Thyroid gland (tissue), 4 donors: Measurements from ENCODE around the gene HTR5A.

Experiments
- POLR2A ChIP-seq, 2 donors: fragments of 450-650 bp; IDR thresholded peaks; one replicate each; pipeline ENCODE4 v1.6.1; 2017; ENCODE audit warnings: antibody characterized with exemption in 2 of 2, mild to moderate bottlenecking in 2 of 2, moderate library complexity in 1 of 2
- TF ChIP-seq, protein P1 (sequence below), 6 experiments: fragments of 200-600 bp in 3 of 6; fragments of 450-650 bp in 3 of 6; sonication (generic) in 3 of 6; IDR thresholded peaks; one replicate each; pipeline ENCODE4 v1.5.1; 2016 to 2019; ENCODE audit warnings: antibody characterized with exemption in 6 of 6, mild to moderate bottlenecking in 2 of 6, inconsistent platforms in 1 of 6, moderate library complexity in 1 of 6

DNA sequence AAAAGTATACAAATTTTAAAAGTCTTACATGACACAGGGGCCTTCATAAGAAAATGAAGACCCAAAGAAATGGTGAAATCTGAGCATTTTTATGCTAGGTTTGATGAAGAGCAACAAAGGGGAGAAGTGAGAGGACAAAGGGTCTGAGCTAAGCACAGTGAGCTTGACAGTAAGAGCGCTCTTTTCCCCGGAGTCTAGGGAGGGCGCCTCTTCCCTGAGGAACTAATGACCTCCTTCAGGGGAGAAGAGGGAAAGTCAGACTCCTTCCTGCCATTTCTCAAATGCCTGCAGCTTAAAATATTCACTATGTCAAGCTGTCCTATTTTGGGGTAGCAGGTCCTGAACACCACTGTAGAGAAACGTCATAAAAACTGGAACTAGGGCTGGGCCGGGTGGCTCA lies 49.1 kb upstream of the HTR5A start:
- no peak for TF ChIP-seq POLR2A (IDR thresholded peaks at IDR 0.05)
- TF ChIP-seq, protein P1, sequence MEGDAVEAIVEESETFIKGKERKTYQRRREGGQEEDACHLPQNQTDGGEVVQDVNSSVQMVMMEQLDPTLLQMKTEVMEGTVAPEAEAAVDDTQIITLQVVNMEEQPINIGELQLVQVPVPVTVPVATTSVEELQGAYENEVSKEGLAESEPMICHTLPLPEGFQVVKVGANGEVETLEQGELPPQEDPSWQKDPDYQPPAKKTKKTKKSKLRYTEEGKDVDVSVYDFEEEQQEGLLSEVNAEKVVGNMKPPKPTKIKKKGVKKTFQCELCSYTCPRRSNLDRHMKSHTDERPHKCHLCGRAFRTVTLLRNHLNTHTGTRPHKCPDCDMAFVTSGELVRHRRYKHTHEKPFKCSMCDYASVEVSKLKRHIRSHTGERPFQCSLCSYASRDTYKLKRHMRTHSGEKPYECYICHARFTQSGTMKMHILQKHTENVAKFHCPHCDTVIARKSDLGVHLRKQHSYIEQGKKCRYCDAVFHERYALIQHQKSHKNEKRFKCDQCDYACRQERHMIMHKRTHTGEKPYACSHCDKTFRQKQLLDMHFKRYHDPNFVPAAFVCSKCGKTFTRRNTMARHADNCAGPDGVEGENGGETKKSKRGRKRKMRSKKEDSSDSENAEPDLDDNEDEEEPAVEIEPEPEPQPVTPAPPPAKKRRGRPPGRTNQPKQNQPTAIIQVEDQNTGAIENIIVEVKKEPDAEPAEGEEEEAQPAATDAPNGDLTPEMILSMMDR (IDR thresholded peaks at IDR 0.05) = no peak
